Upper lobe of left lung (tissue), 6 donors: ENCODE data around the gene DNAAF1. TPM values are rescaled to one million over a fixed set of nuclear protein-coding genes. Genes with fewer than 3 reads are reported as not detected.

Experiments used
- ATAC-seq, 2 donors: fragments of 200-7000 bp; cut with Tn5 transposase; one replicate each; pipeline ENCODE4 v1.9.1; 2022; ENCODE audit warnings: mild to moderate bottlenecking in 2 of 2, moderate library complexity in 2 of 2; ENCODE audit not compliant: low FRiP score in 2 of 2
- DNase-seq, 2 donors: peaks; one replicate each; pipeline ENCODE4 v3.0.0-alpha.2; 2019 to 2020
- H3K27ac ChIP-seq, 4 donors: fragments of 200-600 bp; sonication (generic); one replicate each; pipeline ENCODE4 v1.5.1; 2016 to 2019
- H3K27me3 ChIP-seq, 4 donors: fragments of 200-600 bp; sonication (generic); one replicate each; pipeline ENCODE4 v1.5.1; 2017 to 2019
- H3K36me3 ChIP-seq, 4 donors: fragments of 200-600 bp; sonication (generic); one replicate each; pipeline ENCODE4 v1.5.1; 2016 to 2019
- H3K4me1 ChIP-seq, 4 donors: fragments of 200-600 bp; sonication (generic); one replicate each; pipeline ENCODE4 v1.5.1; 2018 to 2019
- H3K4me3 ChIP-seq, 4 donors: fragments of 200-600 bp; sonication (generic); one replicate each; pipeline ENCODE4 v1.5.1; 2017 to 2019; ENCODE audit warnings: mild to moderate bottlenecking in 2 of 4, moderate library complexity in 1 of 4
- H3K9me3 ChIP-seq, 4 donors: fragments of 200-600 bp; sonication (generic); one replicate each; pipeline ENCODE4 v1.5.1; 2018 to 2019
- CTCF ChIP-seq, 6 experiments: fragments of 450-650 bp in 4 of 6; fragments of 200-600 bp in 2 of 6; sonication (generic) in 2 of 6; IDR thresholded peaks; one replicate each; pipeline ENCODE4 v1.5.1; 2016 to 2019; ENCODE audit warnings: antibody characterized with exemption in 6 of 6
- EP300 ChIP-seq, 4 donors: sonication (generic); formaldehyde crosslinking; IDR thresholded peaks; one replicate each; pipeline ENCODE4 v1.5.1; 2017; ENCODE audit warnings: antibody characterized with exemption in 4 of 4, control low read depth in 2 of 4
- POLR2A ChIP-seq, 4 donors: fragments of 450-650 bp; IDR thresholded peaks; one replicate each; pipeline ENCODE4 v1.5.1; 2016 to 2017; ENCODE audit warnings: antibody characterized with exemption in 4 of 4, mild to moderate bottlenecking in 2 of 4
- POLR2AphosphoS5 ChIP-seq, 2 donors: sonication (generic); formaldehyde crosslinking; IDR thresholded peaks; one replicate each; pipeline ENCODE4 v1.5.1; 2017; ENCODE audit warnings: antibody characterized with exemption in 2 of 2
- WGBS, 2 donors: methylation state at CpG; one replicate each; pipeline ENCODE4 v1.1.5; 2017 to 2018; 5-methylcytosine and 5-hydroxymethylcytosine counted together
- total RNA-seq, 6 donors: library from RNA; depleted of rRNA in 4 of 6; stranded (reverse); fragments of >200 nt in 4 of 6; gene quantifications; one replicate each; pipeline versions ENCODE4 v1.1.0 to v1.2.1, GENCODE V29; 2016 to 2021
- donor health status: DM: no; HTN: no; CAD: no; lungs with moderate emphysema.
- donor health status: DM: no; HTN: yes; CAD: no; lungs with severe emphysema.

DNAAF1 gene
- total RNA-seq, 6 donors from 2014 or later: 0.97 to 58.7 (median 28.5) TPM

- peaks cover 29 to 61% (median 54%) of the 10 kb centered on the region in 4 donors for H3K36me3 ChIP-seq
- peaks cover 15 to 58% (median 30%) of the 10 kb centered on the region in 4 donors for H3K4me1 ChIP-seq
- H3K9me3 ChIP-seq: no peaks in the 10 kb centered on the region
- H3K4me3 ChIP-seq: no peak overlapping the region
- peak overlapping the region; percentile 62 to 88 (median 67) for H3K27ac ChIP-seq
- H3K27me3 ChIP-seq: no peaks in the 10 kb centered on the region
- WGBS, 2 donors: 88 to 89% methylated on average over 4 to 5 of the region's 5 CpGs
- DNase-seq: no peak
- TF ChIP-seq POLR2A (IDR thresholded peaks at IDR 0.05) (no peak), POLR2AphosphoS5 (IDR thresholded peaks at IDR 0.05) (no peak), CTCF (IDR thresholded peaks at IDR 0.05) (no peak), EP300 (IDR thresholded peaks at IDR 0.05) (no peak)
- no peak for ATAC-seq
Observed at GRCh38 chr16:84183572-84183875, 38.4 kb downstream of the DNAAF1 start.

- 76 to 77% methylated on average over 6 to 11 of the region's 11 CpGs for WGBS, 2 donors
- DNase-seq (no peak), ATAC-seq (no peak)
- H3K4me1 ChIP-seq: peaks cover 15 to 55% (median 30%) of the 10 kb centered on the region in 4 donors
- TF ChIP-seq POLR2A (IDR thresholded peaks at IDR 0.05) (no peak), CTCF (IDR thresholded peaks at IDR 0.05) (peak in 2 of 6 experiments; percentile 23 to 35), EP300 (IDR thresholded peaks at IDR 0.05) (no peak), POLR2AphosphoS5 (IDR thresholded peaks at IDR 0.05) (no peak)
- peaks cover 27 to 56% (median 49%) of the 10 kb centered on the region in 4 donors for H3K36me3 ChIP-seq
- no peaks in the 10 kb centered on the region for H3K27me3 ChIP-seq
- peak overlapping the region in 1 of 4 donors; percentile 75 for H3K4me3 ChIP-seq
- peak overlapping the region; percentile 62 to 88 (median 67) for H3K27ac ChIP-seq
- no peaks in the 10 kb centered on the region for H3K9me3 ChIP-seq
Observed at GRCh38 chr16:84183911-84184591, 38.9 kb downstream of the DNAAF1 start.

DNA sequence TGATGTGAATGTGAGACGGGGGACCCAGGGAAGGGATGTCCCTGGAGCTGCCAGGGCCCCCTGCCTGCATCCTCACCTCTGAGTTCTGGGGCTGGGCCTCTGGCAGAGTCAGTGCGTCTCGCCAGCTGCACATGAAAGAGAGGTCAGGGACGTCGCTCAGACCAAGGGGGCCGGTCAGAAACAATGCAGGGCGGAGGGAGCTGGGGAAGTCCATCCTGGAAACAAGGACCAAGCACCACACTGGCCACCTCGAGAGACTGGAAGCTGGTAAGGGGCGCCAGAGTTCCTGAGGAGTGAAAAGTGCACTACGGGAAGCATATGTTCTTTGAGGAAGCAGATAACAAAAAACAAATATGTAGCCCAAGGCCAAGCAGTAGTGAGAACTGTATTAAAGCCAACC lies 39.7 kb downstream of the DNAAF1 start:
- no peaks in the 10 kb centered on the region for H3K27me3 ChIP-seq
- TF ChIP-seq POLR2A (IDR thresholded peaks at IDR 0.05): no peak
- no peak for TF ChIP-seq EP300 (IDR thresholded peaks at IDR 0.05)
- no peak for TF ChIP-seq POLR2AphosphoS5 (IDR thresholded peaks at IDR 0.05)
- TF ChIP-seq CTCF (IDR thresholded peaks at IDR 0.05): no peak
- peaks cover 21 to 48% (median 42%) of the 10 kb centered on the region in 4 donors for H3K36me3 ChIP-seq
- H3K9me3 ChIP-seq: no peaks in the 10 kb centered on the region
- H3K4me1 ChIP-seq: peaks cover 15 to 48% (median 30%) of the 10 kb centered on the region in 4 donors
- DNase-seq (peak in 1 of 2 donors; percentile 37), ATAC-seq (no peak)
- 69 to 70% methylated on average over 10 of the region's 10 CpGs for WGBS, 2 donors
- peak overlapping the region in 1 of 4 donors; percentile 75 for H3K4me3 ChIP-seq
- peak overlapping the region; percentile 62 to 88 (median 67) for H3K27ac ChIP-seq

DNA sequence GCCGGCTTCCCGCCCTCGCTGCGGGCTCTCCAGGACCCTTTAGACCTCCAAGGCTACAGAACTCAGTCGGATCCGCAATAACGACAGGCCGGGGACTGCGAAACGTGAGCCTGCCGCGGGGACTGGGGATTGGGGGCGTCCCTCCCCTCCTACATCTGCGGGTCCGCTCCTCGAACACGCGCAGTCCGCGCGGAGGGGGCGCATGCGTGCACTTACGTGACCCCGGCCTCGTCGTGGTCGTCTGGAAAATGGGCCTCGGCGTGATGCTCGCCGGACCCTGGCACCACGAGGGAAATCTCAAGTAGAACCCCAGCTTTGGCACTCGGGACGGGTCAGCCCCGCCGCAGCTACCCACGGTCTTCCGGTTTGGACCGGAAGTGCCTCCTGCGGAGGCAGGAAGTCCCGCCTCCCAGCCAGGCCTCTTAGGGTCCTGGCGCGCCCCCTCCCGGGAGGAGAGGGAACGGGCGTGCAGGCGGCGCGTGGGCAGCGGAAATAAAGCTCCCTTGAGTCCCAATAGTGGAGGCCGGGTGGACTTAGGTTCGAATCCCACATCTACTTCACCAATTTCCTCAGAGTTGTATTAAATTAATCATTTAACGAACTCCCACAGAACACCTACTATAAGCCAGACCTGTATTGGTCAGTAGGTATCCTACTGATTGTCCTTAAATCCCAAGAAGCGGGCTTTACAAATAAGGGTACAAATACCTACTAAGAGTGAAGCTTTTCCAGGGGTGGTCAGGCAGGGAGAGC lies 41.8 kb downstream of the DNAAF1 start, which contains the start of gene TAF1C:
TSS of gene TAF1C (minus strand) at position 373 of the 753 bp plus-strand sequence. CDS start 2,069 bp downstream, outside the sequence.
- DNase-seq (peak; percentile 95 to 98), ATAC-seq (peak; percentile 94 to 98)
- Histone ChIP-seq H3K27me3 (no peaks in the 10 kb centered on the region), H3K9me3 (no peaks in the 10 kb centered on the region), H3K36me3 (peaks cover 10 to 28% (median 21%) of the 10 kb centered on the region in 4 donors), H3K4me1 (peaks cover 15 to 40% (median 30%) of the 10 kb centered on the region in 4 donors), H3K27ac (peak within 1 kb of the TSS; percentile 70 to 89 (median 86)), H3K4me3 (peak within 1 kb of the TSS; percentile 75 to 96 (median 90))
- WGBS, 2 donors: 2 to 3% methylated on average over 35 to 49 of the region's 55 CpGs
- peak in 1 of 4 donors; percentile 35 for TF ChIP-seq EP300 (IDR thresholded peaks at IDR 0.05)
- TF ChIP-seq POLR2A (IDR thresholded peaks at IDR 0.05): peak in 2 of 4 donors; percentile 26 to 72
- TF ChIP-seq CTCF (IDR thresholded peaks at IDR 0.05): peak; percentile 91 to 98 (median 96)
- TF ChIP-seq POLR2AphosphoS5 (IDR thresholded peaks at IDR 0.05): peak; percentile 62 to 85
